Sigmoid colon (tissue), 7 donors: ENCODE data around the gene FTCD. TPM values are rescaled to one million over a fixed set of nuclear protein-coding genes. Genes with fewer than 3 reads are reported as not detected.

Source experiments
- DNase-seq: peaks from one replicate; pipeline ENCODE4 v3.0.0-alpha.2; 2019
- H3K27ac ChIP-seq, 4 donors: fragments of 200-600 bp; sonication (generic); one replicate each; pipeline ENCODE4 v1.5.1; 2016 to 2019; ENCODE audit warnings: mild to moderate bottlenecking in 1 of 4
- H3K27me3 ChIP-seq, 3 donors: fragments of 200-600 bp; sonication (generic); one replicate each; pipeline ENCODE4 v1.5.1; 2019; ENCODE audit warnings: mild to moderate bottlenecking in 1 of 3
- H3K36me3 ChIP-seq, 4 donors: fragments of 200-600 bp; sonication (generic); one replicate each; pipeline ENCODE4 v1.5.1; 2016 to 2019
- H3K4me1 ChIP-seq, 4 donors: fragments of 200-600 bp; sonication (generic); one replicate each; pipeline ENCODE4 v1.5.1; 2017 to 2019
- H3K4me3 ChIP-seq, 4 donors: fragments of 200-600 bp; sonication (generic); one replicate each; pipeline ENCODE4 v1.5.1; 2017 to 2019; ENCODE audit warnings: mild to moderate bottlenecking in 2 of 4, moderate library complexity in 1 of 4
- H3K9me3 ChIP-seq, 4 donors: fragments of 200-600 bp in 3 of 4; sonication (generic) in 3 of 4; one replicate each; pipeline versions ENCODE4 v1.5.1 to v1.6.1; 2013 to 2019
- EP300 ChIP-seq, 4 donors: sonication (generic); formaldehyde crosslinking; IDR thresholded peaks; one replicate each; pipeline ENCODE4 v1.6.1; 2017; ENCODE audit warnings: antibody characterized with exemption in 4 of 4
- POLR2A ChIP-seq, 2 donors: fragments of 450-650 bp; IDR thresholded peaks; one replicate each; pipeline ENCODE4 v1.6.1; 2016; ENCODE audit warnings: antibody characterized with exemption in 2 of 2, mild to moderate bottlenecking in 2 of 2, moderate library complexity in 2 of 2
- POLR2AphosphoS5 ChIP-seq, 4 donors: sonication (generic); formaldehyde crosslinking; IDR thresholded peaks; one replicate each; pipeline ENCODE4 v1.6.1; 2017; ENCODE audit warnings: antibody characterized with exemption in 4 of 4
- WGBS, 2 donors: extraction: QIAGEN DNeasy Blood & Tissue Kit; methylation state at CpG; one replicate each; pipeline ENCODE4 v1.1.7; 2013; 5-methylcytosine and 5-hydroxymethylcytosine counted together
- intact Hi-C: fragments of 100-400 bp; cut with DNase I; formaldehyde crosslinking; loops from one replicate; pipeline ENCODE4 v1.15.1; 2023
- polyA plus RNA-seq, 3 donors: library from polyadenylated mRNA; stranded (reverse); fragments of 200-250 nt; gene quantifications; one replicate each; pipeline ENCODE4 v1.2.3, GENCODE V29; 2013
- total RNA-seq, 4 donors: library from RNA; depleted of rRNA; stranded (reverse); fragments of >200 nt; gene quantifications; one replicate each; pipeline ENCODE4 v1.1.0, GENCODE V29; 2016
- TF ChIP-seq, protein P1 (sequence below), 4 experiments: fragments of 450-650 bp in 3 of 4; fragments of 200-600 bp in 1 of 4; IDR thresholded peaks; one replicate each; pipeline ENCODE4 v1.5.1; 2016 to 2019; ENCODE audit warnings: antibody characterized with exemption in 4 of 4, mild to moderate bottlenecking in 3 of 4, moderate library complexity in 2 of 4
- donor health status: healthy with polysubstance abuse.
- donor health status: Bipolar disorder and iron deficiency.
- donor health status: healthy.

The FTCD gene
- total and polyA plus RNA-seq, 7 donors, result 0.20 to 1.4 TPM; not detected in 5

DNA sequence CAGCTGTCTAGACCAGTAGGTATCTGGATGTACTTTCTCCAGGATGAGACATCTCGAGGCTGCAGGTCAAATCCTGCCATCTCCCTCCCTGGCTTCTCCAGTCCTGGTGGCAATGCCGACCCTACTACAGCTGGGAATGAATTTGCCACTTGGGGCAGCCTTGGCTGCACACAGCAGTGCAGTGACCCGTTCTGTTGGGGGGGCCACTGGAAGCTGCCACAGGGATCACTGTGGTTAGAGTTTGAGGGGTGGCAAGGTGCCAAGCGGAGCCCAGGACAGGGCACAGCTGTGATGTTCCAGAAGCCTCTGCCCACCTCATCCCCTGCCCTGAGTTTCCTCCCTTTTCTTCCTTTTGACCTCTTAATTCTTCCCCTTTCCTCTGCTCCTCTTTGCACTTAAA lies 40.4 kb downstream of the FTCD start:
- intact Hi-C loops, result no loop called here
- Histone ChIP-seq H3K4me3 (no peak overlapping the region), H3K4me1 (peaks cover 0 to 15% (median 13%) of the 10 kb centered on the region in 4 donors), H3K9me3 (no peaks in the 10 kb centered on the region), H3K27me3 (no peaks in the 10 kb centered on the region), H3K27ac (peak overlapping the region in 1 of 4 donors; percentile 56), H3K36me3 (peaks cover 71 to 83% (median 83%) of the 10 kb centered on the region in 4 donors)
- WGBS, 2 donors, result 77 to 92% methylated on average over 4 of the region's 4 CpGs
- DNase-seq, result peak; percentile 71
- TF ChIP-seq, protein P1, sequence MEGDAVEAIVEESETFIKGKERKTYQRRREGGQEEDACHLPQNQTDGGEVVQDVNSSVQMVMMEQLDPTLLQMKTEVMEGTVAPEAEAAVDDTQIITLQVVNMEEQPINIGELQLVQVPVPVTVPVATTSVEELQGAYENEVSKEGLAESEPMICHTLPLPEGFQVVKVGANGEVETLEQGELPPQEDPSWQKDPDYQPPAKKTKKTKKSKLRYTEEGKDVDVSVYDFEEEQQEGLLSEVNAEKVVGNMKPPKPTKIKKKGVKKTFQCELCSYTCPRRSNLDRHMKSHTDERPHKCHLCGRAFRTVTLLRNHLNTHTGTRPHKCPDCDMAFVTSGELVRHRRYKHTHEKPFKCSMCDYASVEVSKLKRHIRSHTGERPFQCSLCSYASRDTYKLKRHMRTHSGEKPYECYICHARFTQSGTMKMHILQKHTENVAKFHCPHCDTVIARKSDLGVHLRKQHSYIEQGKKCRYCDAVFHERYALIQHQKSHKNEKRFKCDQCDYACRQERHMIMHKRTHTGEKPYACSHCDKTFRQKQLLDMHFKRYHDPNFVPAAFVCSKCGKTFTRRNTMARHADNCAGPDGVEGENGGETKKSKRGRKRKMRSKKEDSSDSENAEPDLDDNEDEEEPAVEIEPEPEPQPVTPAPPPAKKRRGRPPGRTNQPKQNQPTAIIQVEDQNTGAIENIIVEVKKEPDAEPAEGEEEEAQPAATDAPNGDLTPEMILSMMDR (IDR thresholded peaks at IDR 0.05), result no peak
- TF ChIP-seq POLR2A (IDR thresholded peaks at IDR 0.05) (no peak), EP300 (IDR thresholded peaks at IDR 0.05) (no peak), POLR2AphosphoS5 (IDR thresholded peaks at IDR 0.05) (no peak)

DNA sequence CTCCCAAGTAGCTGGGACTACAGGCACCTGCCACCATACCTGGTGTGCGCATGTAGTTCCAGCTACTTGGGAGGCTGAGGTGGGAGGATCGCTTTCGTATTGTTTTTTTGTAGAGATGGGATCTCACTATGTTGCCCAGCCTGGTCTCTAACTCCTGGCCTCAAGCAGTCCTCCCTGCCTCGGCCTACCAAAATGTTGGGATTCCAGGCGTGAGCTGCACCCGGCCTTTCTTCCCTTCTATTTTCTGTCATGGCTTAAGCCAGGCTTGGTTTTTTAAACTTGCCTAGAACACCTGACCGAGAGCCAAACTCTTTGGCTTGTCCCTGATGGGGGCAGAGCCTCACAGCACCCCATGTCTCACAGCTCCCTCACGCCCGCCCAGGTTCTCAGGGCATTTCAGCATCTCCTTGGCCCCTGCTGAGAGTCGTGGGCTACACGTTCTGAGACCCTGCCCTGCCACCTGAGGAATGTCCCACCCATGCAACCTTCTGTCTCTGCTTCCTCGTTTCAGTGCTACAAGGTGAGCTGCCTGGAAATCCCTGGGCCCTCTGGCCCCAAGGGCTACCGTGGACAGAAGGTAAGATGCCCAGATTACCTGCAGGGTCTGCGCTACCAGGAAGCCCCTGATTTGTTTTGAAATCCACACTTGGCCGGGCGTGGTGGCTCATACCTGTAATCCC lies 41.7 kb downstream of the FTCD start:
- peak overlapping the region in 2 of 4 donors; percentile 6 to 25 for H3K27ac ChIP-seq
- H3K36me3 ChIP-seq, result peaks cover 58 to 70% (median 69%) of the 10 kb centered on the region in 4 donors
- H3K4me3 ChIP-seq, result no peak overlapping the region
- H3K9me3 ChIP-seq, result no peaks in the 10 kb centered on the region
- peaks cover 0 to 28% (median 27%) of the 10 kb centered on the region in 4 donors for H3K4me1 ChIP-seq
- TF ChIP-seq EP300 (IDR thresholded peaks at IDR 0.05), result no peak
- TF ChIP-seq POLR2A (IDR thresholded peaks at IDR 0.05), result no peak
- TF ChIP-seq, protein P1 (IDR thresholded peaks at IDR 0.05), result no peak
- no peak for TF ChIP-seq POLR2AphosphoS5 (IDR thresholded peaks at IDR 0.05)
- WGBS, 2 donors, result 86 to 92% methylated on average over 16 of the region's 16 CpGs
- intact Hi-C loops, result no loop called here
- no peaks in the 10 kb centered on the region for H3K27me3 ChIP-seq
- DNase-seq, result peak; percentile 48

DNA sequence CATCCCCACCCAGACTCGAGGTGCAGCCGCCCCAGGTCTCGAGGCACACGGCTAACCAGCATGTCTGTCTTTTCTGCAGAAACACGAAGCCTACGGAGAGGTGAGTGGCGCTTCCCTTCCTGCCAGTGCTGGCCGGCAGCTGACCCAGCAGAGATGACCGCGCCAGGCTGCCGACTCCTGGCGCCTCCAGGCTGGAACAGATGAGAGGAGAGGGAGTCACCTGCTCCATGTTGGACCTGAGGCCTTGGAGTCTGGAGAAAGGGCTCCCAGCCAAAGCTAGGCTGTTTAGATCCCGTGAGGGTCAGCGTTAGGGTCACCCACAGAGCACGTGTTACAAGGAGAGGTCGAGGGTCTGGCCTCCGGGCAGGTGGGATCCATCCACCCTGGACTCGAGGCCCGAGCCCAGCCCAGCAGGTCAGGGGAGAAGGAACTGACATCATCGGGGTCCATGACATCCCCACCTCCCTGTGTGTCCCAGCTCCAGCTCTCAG lies 42.6 kb downstream of the FTCD start:
- no peaks in the 10 kb centered on the region for H3K9me3 ChIP-seq

DNA sequence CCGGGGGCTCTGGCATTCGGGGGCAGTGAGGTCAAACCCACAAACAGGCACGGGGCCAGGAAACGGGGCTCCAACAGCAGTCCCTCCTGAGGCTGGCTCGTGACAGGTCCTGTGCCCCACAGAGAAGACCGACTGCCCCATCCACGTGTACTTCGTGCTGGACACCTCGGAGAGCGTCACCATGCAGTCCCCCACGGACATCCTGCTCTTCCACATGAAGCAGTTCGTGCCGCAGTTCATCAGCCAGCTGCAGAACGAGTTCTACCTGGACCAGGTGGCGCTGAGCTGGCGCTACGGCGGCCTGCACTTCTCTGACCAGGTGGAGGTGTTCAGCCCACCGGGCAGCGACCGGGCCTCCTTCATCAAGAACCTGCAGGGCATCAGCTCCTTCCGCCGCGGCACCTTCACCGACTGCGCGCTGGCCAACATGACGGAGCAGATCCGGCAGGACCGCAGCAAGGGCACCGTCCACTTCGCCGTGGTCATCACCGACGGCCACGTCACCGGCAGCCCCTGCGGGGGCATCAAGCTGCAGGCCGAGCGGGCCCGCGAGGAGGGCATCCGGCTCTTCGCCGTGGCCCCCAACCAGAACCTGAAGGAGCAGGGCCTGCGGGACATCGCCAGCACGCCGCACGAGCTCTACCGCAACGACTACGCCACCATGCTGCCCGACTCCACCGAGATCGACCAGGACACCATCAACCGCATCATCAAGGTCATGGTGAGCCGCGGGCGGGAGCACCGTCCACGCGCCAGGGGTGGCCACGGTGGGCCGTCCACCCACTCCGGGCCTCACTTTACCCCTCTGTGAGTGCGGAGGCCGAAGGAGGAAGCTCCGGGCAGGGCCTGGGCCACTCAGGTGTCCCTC lies 43.3 kb downstream of the FTCD start:
- TF ChIP-seq POLR2A (IDR thresholded peaks at IDR 0.05) (no peak), EP300 (IDR thresholded peaks at IDR 0.05) (no peak), POLR2AphosphoS5 (IDR thresholded peaks at IDR 0.05) (no peak)
- TF ChIP-seq, protein P1 (IDR thresholded peaks at IDR 0.05), result no peak
- intact Hi-C loops, result no loop called here
- no peaks in the 10 kb centered on the region for H3K9me3 ChIP-seq
- peaks cover 42 to 55% (median 54%) of the 10 kb centered on the region in 4 donors for H3K36me3 ChIP-seq
- no peak overlapping the region for H3K4me3 ChIP-seq
- H3K27me3 ChIP-seq, result no peaks in the 10 kb centered on the region
- H3K4me1 ChIP-seq, result peaks cover 0 to 32% (median 30%) of the 10 kb centered on the region in 4 donors
- DNase-seq, result peak; percentile 69
- peak overlapping the region in 1 of 4 donors; percentile 25 for H3K27ac ChIP-seq
- WGBS, 2 donors, result 93 to 95% methylated on average over 69 of the region's 69 CpGs

More for the DNA sequence above, 42.6 kb downstream of the FTCD start:
- peak in 1 of 4 donors; percentile 5 for TF ChIP-seq POLR2AphosphoS5 (IDR thresholded peaks at IDR 0.05)
- TF ChIP-seq EP300 (IDR thresholded peaks at IDR 0.05), result no peak
- H3K4me1 ChIP-seq, result peaks cover 0 to 32% (median 30%) of the 10 kb centered on the region in 4 donors
- WGBS, 2 donors, result 89 to 94% methylated on average over 20 of the region's 20 CpGs
- no peak overlapping the region for H3K4me3 ChIP-seq
- peaks cover 49 to 61% (median 61%) of the 10 kb centered on the region in 4 donors for H3K36me3 ChIP-seq
- intact Hi-C loops, result no loop called here
- H3K27me3 ChIP-seq, result no peaks in the 10 kb centered on the region
- DNase-seq, result peak; percentile 63
- peak overlapping the region in 1 of 4 donors; percentile 25 for H3K27ac ChIP-seq

DNA sequence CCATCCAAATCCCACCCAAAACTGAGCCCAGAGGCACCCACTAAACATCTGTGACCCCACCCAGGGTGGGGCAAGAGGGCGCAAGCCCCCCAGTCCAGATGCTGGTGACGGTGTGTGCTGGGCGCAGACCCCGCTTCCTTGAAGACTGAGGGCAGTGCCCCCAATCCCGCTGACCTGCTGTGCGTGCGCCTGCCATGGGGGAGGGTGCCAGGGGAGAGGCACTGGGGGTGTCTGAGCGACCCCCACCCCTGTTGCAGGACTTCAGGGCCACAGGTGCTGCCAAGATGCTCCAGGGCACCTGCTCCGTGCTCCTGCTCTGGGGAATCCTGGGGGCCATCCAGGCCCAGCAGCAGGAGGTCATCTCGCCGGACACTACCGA lies 44.2 kb downstream of the FTCD start:
- Histone ChIP-seq H3K4me3 (no peak overlapping the region), H3K27me3 (no peaks in the 10 kb centered on the region), H3K36me3 (peaks cover 33 to 45% (median 45%) of the 10 kb centered on the region in 4 donors), H3K9me3 (no peaks in the 10 kb centered on the region), H3K27ac (peak overlapping the region; percentile 73 to 81 (median 74)), H3K4me1 (peaks cover 0 to 36% (median 30%) of the 10 kb centered on the region in 4 donors)
- TF ChIP-seq, protein P1 (IDR thresholded peaks at IDR 0.05), result no peak
- no peak for TF ChIP-seq POLR2AphosphoS5 (IDR thresholded peaks at IDR 0.05)
- TF ChIP-seq EP300 (IDR thresholded peaks at IDR 0.05), result no peak
- no peak for TF ChIP-seq POLR2A (IDR thresholded peaks at IDR 0.05)
- intact Hi-C loops, result no loop called here
- DNase-seq, result peak; percentile 67
- 82 to 91% methylated on average over 12 of the region's 12 CpGs for WGBS, 2 donors
